OCI-LY1 (cell line): ENCODE data around the gene LYRM7.

Experiments
- EZH2 ChIP-seq: fragments of 200-600 bp; sonication (generic), shearing (Covaris generic); IDR thresholded peaks from 2 replicates; pipeline ENCODE4 v1.8.0; 2017; ENCODE audit warnings: borderline replicate concordance, mixed run types, mild to moderate bottlenecking, antibody characterized with exemption, low read length, moderate library complexity, mixed read lengths
- TF ChIP-seq, protein P1 (sequence below): fragments of 200-600 bp; sonication (generic), shearing (Covaris generic); IDR thresholded peaks from 2 replicates; pipeline ENCODE4 v1.5.1; 2017; ENCODE audit warnings: mild to moderate bottlenecking, antibody characterized with exemption, low read length, moderate library complexity, mixed read lengths

DNA sequence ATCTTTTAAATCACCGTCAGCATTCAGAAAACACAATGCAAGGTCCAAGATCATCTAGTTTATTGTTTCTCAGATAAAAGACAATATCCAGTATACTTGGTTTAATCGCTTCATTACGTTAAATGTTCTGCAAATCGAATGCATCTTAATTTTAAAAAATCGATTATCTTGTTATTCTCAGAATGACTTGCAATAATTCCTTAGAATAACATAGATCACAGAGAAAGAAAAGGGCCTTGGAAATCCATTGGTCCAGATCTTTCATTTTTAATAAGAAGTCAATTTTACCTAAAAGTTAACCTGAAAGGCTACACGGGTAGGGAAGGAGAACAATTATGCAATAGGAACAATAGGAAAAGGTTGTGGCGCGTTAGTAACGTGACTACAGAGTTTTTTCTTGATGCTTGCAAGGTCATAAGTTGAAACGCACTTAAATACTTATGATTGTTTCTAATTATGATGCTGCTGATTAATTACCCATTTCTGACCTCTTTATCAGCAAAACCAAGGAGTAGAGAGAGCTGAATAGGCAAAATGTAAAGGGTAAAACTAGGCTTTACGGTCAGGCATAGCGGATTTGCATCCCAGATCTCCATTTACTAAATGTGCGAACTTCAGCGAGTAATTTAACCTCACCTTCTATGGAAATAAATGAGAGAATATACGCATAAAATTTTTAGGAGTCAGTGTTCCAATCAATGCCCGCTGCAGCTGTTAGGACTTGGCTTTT, 769 bp upstream of the LYRM7 start:
- TF ChIP-seq, protein P1, sequence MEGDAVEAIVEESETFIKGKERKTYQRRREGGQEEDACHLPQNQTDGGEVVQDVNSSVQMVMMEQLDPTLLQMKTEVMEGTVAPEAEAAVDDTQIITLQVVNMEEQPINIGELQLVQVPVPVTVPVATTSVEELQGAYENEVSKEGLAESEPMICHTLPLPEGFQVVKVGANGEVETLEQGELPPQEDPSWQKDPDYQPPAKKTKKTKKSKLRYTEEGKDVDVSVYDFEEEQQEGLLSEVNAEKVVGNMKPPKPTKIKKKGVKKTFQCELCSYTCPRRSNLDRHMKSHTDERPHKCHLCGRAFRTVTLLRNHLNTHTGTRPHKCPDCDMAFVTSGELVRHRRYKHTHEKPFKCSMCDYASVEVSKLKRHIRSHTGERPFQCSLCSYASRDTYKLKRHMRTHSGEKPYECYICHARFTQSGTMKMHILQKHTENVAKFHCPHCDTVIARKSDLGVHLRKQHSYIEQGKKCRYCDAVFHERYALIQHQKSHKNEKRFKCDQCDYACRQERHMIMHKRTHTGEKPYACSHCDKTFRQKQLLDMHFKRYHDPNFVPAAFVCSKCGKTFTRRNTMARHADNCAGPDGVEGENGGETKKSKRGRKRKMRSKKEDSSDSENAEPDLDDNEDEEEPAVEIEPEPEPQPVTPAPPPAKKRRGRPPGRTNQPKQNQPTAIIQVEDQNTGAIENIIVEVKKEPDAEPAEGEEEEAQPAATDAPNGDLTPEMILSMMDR: no peak
- TF ChIP-seq EZH2: no peak
